Activated CD4-positive, alpha-beta T cell treated with anti-CD3 and anti-CD28 coated beads, Interleukin-2, amount 10 ng/mL, durations not matched to agents 24 days and 14 days (primary cell): Measurements from ENCODE around the gene PPP2R5A. TPM values are rescaled to one million over a fixed set of nuclear protein-coding genes. Genes with fewer than 3 reads are reported as not detected.

Source experiments
- DNase-seq: peaks from one replicate; pipeline ENCODE4 v3.0.0; 2022
- H3K27ac Mint-ChIP-seq: one replicate; pipeline ENCODE4 v1.8.0; 2022; ENCODE audit warnings: mild to moderate bottlenecking, mixed read lengths
- H3K27me3 Mint-ChIP-seq: one replicate; pipeline ENCODE4 v1.8.0; 2022; ENCODE audit warnings: mixed read lengths
- H3K36me3 Mint-ChIP-seq: one replicate; pipeline ENCODE4 v1.8.0; 2022; ENCODE audit warnings: low read depth, mild to moderate bottlenecking, mixed read lengths
- H3K4me1 Mint-ChIP-seq: one replicate; pipeline ENCODE4 v1.8.0; 2021; ENCODE audit warnings: mixed read lengths
- H3K4me3 Mint-ChIP-seq: one replicate; pipeline ENCODE4 v1.8.0; 2022; ENCODE audit warnings: mild to moderate bottlenecking, moderate library complexity, mixed read lengths
- H3K9me3 Mint-ChIP-seq: one replicate; pipeline ENCODE4 v1.8.0; 2021; ENCODE audit warnings: mixed read lengths
- intact Hi-C: fragments of 100-400 bp; cut with micrococcal nuclease; formaldehyde crosslinking; loops from one replicate; pipeline ENCODE4 v1.15.1; 2023
- total RNA-seq: library from RNA; stranded (reverse); gene quantifications from 2 replicates; pipeline ENCODE4 v1.2.3, GENCODE V29; 2022

The PPP2R5A gene
- total RNA-seq, 1 donor from 2014 or later = 44.4 TPM

DNA sequence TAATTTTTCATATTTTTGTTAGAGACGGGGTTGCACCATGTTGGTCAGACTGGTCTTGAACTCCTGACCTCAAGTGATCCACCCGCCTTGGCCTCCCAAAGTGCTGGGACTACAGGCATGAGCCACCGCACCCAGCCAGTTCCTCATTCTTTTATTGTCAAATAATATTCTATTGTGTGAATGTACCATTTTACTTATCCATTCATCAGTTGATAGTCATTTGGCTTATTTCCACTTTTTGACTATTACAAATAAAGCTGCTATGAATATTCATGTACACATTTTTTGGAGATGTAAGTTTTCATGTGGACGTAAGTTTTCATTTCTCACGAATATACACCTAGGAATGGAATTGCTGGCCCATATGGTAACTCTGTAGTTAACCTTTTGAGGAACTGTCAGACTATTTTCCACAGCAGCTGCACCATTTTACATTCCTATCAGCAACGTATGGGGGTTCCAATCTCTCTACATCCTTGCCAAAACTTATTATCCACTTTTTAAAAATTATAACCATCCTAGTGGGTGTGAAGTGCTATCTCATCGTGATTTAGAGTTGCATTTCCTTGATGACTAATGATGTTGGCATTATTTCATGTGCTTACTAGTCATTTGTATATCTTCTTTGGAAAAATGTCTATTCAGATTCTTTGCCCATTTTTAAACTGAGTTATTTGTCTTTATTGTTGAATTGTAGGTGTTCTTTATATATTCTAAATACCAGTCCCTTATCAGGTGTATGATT, 116.8 kb downstream of the PPP2R5A start:
- H3K4me3 Mint-ChIP-seq = no peak overlapping the region
- no peaks in the 10 kb centered on the region for H3K27me3 Mint-ChIP-seq
- no peak overlapping the region for H3K27ac Mint-ChIP-seq
- H3K9me3 Mint-ChIP-seq = no peaks in the 10 kb centered on the region
- H3K4me1 Mint-ChIP-seq = peaks cover 8% of the 10 kb centered on the region
- DNase-seq = no peak
- H3K36me3 Mint-ChIP-seq = peaks cover 57% of the 10 kb centered on the region
- intact Hi-C loops = no loop called here

DNA sequence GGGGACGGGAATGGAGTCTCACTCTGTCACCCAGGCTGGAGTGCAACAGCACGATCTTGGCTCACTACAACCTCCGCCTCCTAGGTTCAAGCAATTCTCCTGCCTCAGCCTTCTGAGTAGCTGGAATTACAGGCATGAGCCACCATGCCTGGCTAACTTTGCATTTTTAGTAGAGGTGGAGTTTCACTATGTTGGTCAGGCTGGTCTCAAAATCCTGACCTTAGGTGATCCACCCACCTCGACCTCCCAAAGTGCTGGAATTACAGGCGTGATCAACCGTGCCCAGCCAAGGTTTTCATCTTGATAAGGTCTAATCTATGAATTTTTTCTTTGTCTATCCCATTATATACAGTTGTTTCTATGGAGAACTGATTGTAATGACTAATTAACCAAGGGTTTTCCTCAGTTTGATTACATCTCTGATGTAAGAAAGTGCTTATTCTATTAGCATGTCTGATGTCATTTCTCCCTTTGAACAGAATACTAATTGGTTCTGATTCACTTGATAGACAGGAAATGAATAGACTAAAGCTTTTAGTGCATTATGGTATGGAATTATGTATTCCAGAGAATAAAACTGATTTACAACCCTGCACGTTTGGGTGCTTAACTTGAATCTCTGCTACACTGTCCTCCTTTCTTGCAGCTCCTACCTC, 117.6 kb downstream of the PPP2R5A start:
- no peak overlapping the region for H3K4me3 Mint-ChIP-seq
- peaks cover 8% of the 10 kb centered on the region for H3K4me1 Mint-ChIP-seq
- peaks cover 55% of the 10 kb centered on the region for H3K36me3 Mint-ChIP-seq
- no peak for DNase-seq
- no peak overlapping the region for H3K27ac Mint-ChIP-seq
- intact Hi-C loops = no loop called here
- no peaks in the 10 kb centered on the region for H3K9me3 Mint-ChIP-seq
- H3K27me3 Mint-ChIP-seq = no peaks in the 10 kb centered on the region

DNA sequence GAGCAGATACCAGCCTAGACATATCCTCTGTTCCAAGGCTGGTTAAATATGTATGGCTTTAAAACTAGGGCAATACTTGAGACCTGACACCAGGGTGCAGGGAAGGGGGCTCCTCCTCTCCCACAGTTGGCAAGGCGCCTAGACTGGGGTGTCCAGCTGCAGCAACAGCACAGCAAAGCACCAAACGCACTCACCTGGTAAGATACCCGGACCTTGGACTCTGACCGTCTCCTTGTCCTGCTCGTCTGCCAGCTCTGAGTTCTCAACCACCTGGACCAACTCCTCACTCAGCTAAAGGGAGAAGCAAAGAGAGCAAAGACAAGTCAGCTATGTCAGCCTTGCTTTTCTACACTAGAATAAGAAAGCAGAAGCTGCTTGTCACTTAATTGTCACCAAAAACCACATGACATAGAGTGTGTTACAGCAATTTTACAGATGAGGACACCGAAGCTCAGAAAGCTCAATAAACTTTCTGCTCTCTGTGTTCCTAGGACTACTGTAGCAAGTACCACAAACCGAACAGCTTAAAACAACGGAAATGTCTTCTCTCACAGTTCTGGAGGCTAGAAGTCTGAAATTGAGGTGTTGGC, 125.1 kb downstream of the PPP2R5A start:
- DNase-seq = no peak
- H3K9me3 Mint-ChIP-seq = no peaks in the 10 kb centered on the region
- no peaks in the 10 kb centered on the region for H3K27me3 Mint-ChIP-seq
- no peak overlapping the region for H3K27ac Mint-ChIP-seq
- peaks cover 25% of the 10 kb centered on the region for H3K4me1 Mint-ChIP-seq
- H3K36me3 Mint-ChIP-seq = peaks cover 56% of the 10 kb centered on the region
- intact Hi-C loops = no loop called here
- H3K4me3 Mint-ChIP-seq = no peak overlapping the region

Other genes starting within 250 kb of the PPP2R5A start
- 34.4 and 36.8 TPM in 2 replicates for gene INTS7, start 249.9 kb upstream of the PPP2R5A start, total RNA-seq
- 90.4 and 99.5 TPM in 2 replicates for gene DTL, start 249.7 kb upstream of the PPP2R5A start, total RNA-seq
- gene PACC1, start 129.5 kb downstream of the PPP2R5A start, total RNA-seq = 16.0 and 19.4 TPM in 2 replicates
- gene NENF, start 147.5 kb downstream of the PPP2R5A start, total RNA-seq = 35.1 and 36.1 TPM in 2 replicates